HG03558 (cell line): ENCODE results near the gene HTRA1.

ENCODE experiments used
- ATAC-seq: cut with Tn5 transposase; IDR thresholded peaks from one replicate; pipeline ENCODE4 v1.9.1; 2021; ENCODE audit warnings: moderate number of reproducible peaks; ENCODE audit not compliant: unreplicated experiment; ENCODE audit errors: extremely low read depth

HTRA1 gene

GRCh38 chr10:122546242-122546641 lies 84.9 kb downstream of the HTRA1 start:
- no peak for ATAC-seq

- no peak for ATAC-seq
These were observed 87.2 kb downstream of the HTRA1 start for GRCh38 chr10:122548407-122549085.

GRCh38 chr10:122549636-122550035 lies 88.3 kb downstream of the HTRA1 start:
- no peak for ATAC-seq

- ATAC-seq: no peak
These were observed 89.1 kb downstream of the HTRA1 start for GRCh38 chr10:122550427-122550826.

GRCh38 chr10:122550983-122551382 lies 89.6 kb downstream of the HTRA1 start:
- no peak for ATAC-seq

GRCh38 chr10:122551450-122551849 lies 90.1 kb downstream of the HTRA1 start:
- no peak for ATAC-seq

- no peak for ATAC-seq
These were observed 92.0 kb downstream of the HTRA1 start for GRCh38 chr10:122553341-122553740.

- no peak for ATAC-seq
These were observed 93.0 kb downstream of the HTRA1 start for GRCh38 chr10:122554131-122555036.

GRCh38 chr10:122555442-122555841 lies 94.1 kb downstream of the HTRA1 start:
- ATAC-seq: no peak

GRCh38 chr10:122557516-122557915 lies 96.2 kb downstream of the HTRA1 start:
- ATAC-seq: no peak

GRCh38 chr10:122558452-122558851 lies 97.1 kb downstream of the HTRA1 start:
- ATAC-seq: no peak

- no peak for ATAC-seq
These were observed 97.9 kb downstream of the HTRA1 start for GRCh38 chr10:122559228-122559627.

GRCh38 chr10:122560279-122560804 lies 99.0 kb downstream of the HTRA1 start, which contains the start of gene DMBT1:
TSS of gene DMBT1 (plus strand) at chr10:122560754. CDS start at chr10:122560771, 17 bp downstream.
- ATAC-seq: no peak

- ATAC-seq: no peak
These were observed 99.9 kb downstream of the HTRA1 start for GRCh38 chr10:122561212-122561611.

- no peak for ATAC-seq
These were observed 100.4 kb downstream of the HTRA1 start for GRCh38 chr10:122561792-122562191.
